ENCODE measurements around the gene LRRC63.

The LRRC63 gene

DNA sequence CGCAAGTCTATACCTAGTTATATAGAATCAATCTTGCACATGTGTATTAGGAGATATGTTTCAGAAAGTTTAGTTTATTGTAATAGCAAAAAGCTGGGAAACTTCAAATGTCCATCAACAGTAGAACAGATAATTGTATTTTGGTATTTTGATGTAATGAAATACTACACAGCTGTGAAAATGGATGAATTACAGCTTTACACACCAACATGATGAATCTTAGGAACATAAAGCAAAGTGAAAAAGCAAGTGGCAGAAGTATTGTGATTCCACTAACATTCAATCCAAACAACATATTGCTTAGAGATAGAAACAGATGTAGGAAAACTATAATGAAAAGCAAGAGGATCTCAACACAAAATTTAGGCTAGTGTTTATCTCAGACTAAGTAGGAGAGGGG, 102.9 kb downstream of the LRRC63 start:
- DNase-seq, result no peak

DNA sequence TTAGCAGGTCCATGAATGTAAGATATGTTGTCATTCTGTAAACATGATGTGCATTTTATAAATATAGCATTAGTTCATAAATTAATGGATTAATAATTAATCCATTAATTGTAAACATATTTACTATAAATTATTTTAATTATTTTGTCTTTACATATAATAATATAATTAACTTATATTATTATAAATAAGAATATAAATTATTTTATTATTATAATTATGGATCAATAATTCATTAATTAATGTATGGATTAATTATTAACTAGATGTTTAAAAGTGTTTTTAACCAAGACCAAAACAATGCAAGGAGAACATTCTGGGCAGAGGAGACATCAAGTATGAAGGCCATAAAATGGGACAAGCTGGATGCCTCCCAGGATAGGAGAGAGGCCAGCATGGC, 103.3 kb downstream of the LRRC63 start:
- DNase-seq, result no peak

- no peak for DNase-seq
These were observed 103.9 kb downstream of the LRRC63 start for GRCh38 chr13:46315491-46316075.

DNA sequence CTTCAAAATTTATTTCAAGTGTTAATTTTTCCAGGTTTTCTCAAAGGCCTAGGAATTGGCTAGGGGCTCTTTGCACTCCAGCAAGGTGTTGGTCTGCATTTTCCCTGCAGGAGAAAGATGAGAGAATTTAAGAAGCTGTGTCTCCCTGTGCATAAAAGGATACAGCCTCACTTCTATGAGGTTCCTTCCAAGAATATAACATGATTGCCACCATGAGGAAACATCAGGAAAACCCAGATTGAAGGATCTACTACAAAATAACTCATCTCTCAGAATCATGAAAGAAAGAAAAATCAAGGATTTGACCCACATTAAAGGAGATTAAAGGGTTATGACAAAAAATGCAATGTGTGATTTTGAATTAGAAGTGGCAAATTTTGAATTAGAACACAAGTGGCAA, 105.4 kb downstream of the LRRC63 start:
- no peak for DNase-seq

DNA sequence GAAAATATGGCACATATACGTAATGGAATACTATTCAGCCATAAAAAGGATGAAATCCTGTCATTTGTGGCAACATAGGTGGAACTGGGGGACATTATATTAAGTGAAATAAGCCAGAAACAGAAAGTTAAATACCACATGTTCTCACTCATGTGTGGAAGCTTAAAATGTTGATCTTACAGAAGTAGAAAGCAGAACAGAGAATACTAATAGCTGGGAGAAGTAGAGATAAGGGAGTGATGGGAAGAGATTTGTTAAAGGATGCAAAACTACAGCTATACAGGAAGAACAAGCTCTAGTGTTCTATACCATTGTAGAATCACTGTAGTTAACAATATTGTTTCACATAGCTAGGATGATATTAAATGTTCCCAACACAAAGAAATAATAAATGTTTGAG, 107.3 kb downstream of the LRRC63 start:
- DNase-seq, result no peak

DNA sequence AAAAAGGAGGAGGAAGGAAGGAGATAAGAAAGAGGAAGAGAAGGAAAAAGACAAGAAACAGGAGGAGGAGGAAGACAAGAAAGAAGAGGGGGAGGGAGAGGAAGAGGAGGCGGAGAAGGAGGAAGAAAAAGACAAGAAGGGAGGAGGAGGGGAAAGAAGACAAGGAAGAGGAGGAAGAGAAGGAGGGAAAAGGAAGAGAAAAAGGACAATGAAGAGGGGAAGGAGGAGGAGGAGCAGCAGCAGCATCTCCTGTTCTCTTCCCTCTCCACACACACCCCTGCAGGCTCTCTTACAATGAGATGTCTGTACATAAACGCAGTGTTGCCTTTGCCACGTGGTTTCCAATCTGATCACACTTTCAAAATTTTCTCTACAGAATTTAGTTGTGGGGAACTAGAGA, 108.7 kb downstream of the LRRC63 start:
- DNase-seq, result no peak

- DNase-seq, result no peak
These were observed 109.1 kb downstream of the LRRC63 start for GRCh38 chr13:46320821-46321220.

- peak; percentile 77 for DNase-seq
These were observed 109.9 kb downstream of the LRRC63 start for GRCh38 chr13:46321494-46322225.

GRCh38 chr13:46324976-46325375, 113.2 kb downstream of the LRRC63 start:
- DNase-seq, result no peak

All from eye (tissue), 1 donor.